HepG2 (cell line): ENCODE results near the gene ARL4D. TPM values are rescaled to one million over a fixed set of nuclear protein-coding genes. Genes with fewer than 3 reads are reported as not detected.
A peak's percentile ranks its signal among the peaks of the same experiment; 100 is the strongest.

Experiments used
- ATAC-seq: fragments of 200-7000 bp; cut with Tn5 transposase; 3 replicates; pipeline ENCODE4 v1.9.1; 2020; ENCODE audit warnings: mild to moderate bottlenecking, moderate library complexity
- BruUV-seq: library from RNA; stranded (reverse); fragments of 400-500 nt; replicated peaks from 2 replicates; lab custom pipeline; 2021; lab: Mats Ljungman, UMichigan
- CTCF ChIA-PET: fragments of 300-600 bp; formaldehyde crosslinking; extraction: SDS; loops from one replicate; lab custom pipeline; 2021; ENCODE audit warnings: low total read pairs, inconsistent platforms, low intra/inter-chr PET ratio; lab: Yijun Ruan, JAX
- POLR2A ChIA-PET: fragments of 350-600 bp; sonication (Branson Sonifier 250); formaldehyde crosslinking; loops from one replicate; lab custom pipeline; 2020; ENCODE audit warnings: antibody characterized with exemption, inconsistent platforms; lab: Yijun Ruan, JAX
- DNase-seq: peaks from one replicate; pipeline ENCODE4 v3.0.0-alpha.2; 2015; ENCODE audit warnings: low spot score
- FAIRE-seq: peaks from 3 replicates; lab custom pipeline; 2011; peaks lifted over from hg19 to GRCh38; lab: Jason Lieb, UNC
- H2AFZ ChIP-seq: one replicate; pipeline ENCODE4 v1.6.1; 2011; ENCODE audit warnings: low read length, inconsistent platforms
- H3K27ac ChIP-seq: fragments of 300-600 bp; 3 replicates; pipeline ENCODE4 v1.8.0; 2011; ENCODE audit warnings: mixed run types, mild to moderate bottlenecking, mixed read lengths, low read length, inconsistent platforms; ENCODE audit not compliant: insufficient read depth; ENCODE audit errors: extremely low read length
- H3K27me3 ChIP-seq, 2 experiments: fragments of 200-600 bp in 1 of 2; 2 replicates in 1 of 2; 3 replicates in 1 of 2; pipeline versions ENCODE4 v1.6.0 to v1.8.0; 2011; ENCODE audit warnings: low read length in 2 of 2, mild to moderate bottlenecking in 2 of 2, moderate library complexity in 2 of 2, inconsistent platforms in 1 of 2; ENCODE audit not compliant: insufficient read depth in 2 of 2, control insufficient read depth in 1 of 2
- H3K36me3 ChIP-seq, 2 experiments: fragments of 200-600 bp in 1 of 2; replicated peaks in 1 of 2; 2 replicates in 1 of 2; 3 replicates in 1 of 2; pipeline versions ENCODE4 v1.5.1 to v1.8.0; 2011; ENCODE audit warnings: low read length in 2 of 2, inconsistent platforms in 1 of 2; ENCODE audit not compliant: insufficient read depth in 2 of 2, control insufficient read depth in 1 of 2
- H3K4me1 ChIP-seq: 2 replicates; pipeline ENCODE4 v1.5.1; 2012; ENCODE audit warnings: low read length, inconsistent platforms; ENCODE audit not compliant: insufficient read depth
- H3K4me2 ChIP-seq: 2 replicates; pipeline ENCODE4 v1.6.0; 2011; ENCODE audit warnings: low read depth, low read length, inconsistent platforms
- H3K4me3 ChIP-seq, 3 experiments: fragments of 200-600 bp in 1 of 3; sonication (generic), shearing (Covaris generic) in 1 of 3; replicated peaks in 1 of 3; 2 replicates each; pipeline ENCODE4 v1.5.1; 2011 to 2016; ENCODE audit warnings: low read length in 3 of 3, inconsistent platforms in 2 of 3, low read depth in 2 of 3, mild to moderate bottlenecking in 2 of 3, control low read depth in 1 of 3, mixed read lengths in 1 of 3; ENCODE audit not compliant: insufficient read depth in 1 of 3
- H3K79me2 ChIP-seq: one replicate; pipeline ENCODE4 v1.6.1; 2011; ENCODE audit warnings: low read length, inconsistent platforms; ENCODE audit not compliant: insufficient read depth
- H3K9ac ChIP-seq: 2 replicates; pipeline ENCODE4 v1.6.0; 2011; ENCODE audit warnings: mild to moderate bottlenecking, low read depth, low read length, inconsistent platforms; ENCODE audit not compliant: insufficient read depth
- H3K9me3 ChIP-seq: 2 replicates; pipeline ENCODE4 v1.5.1; 2012; ENCODE audit warnings: mild to moderate bottlenecking, low read length
- H4K20me1 ChIP-seq: 2 replicates; pipeline ENCODE4 v1.6.0; 2011; ENCODE audit warnings: inconsistent platforms, mild to moderate bottlenecking, low read length, moderate library complexity; ENCODE audit not compliant: insufficient read depth
- EP300 ChIP-seq, 3 experiments: sonication (generic) in 1 of 3; formaldehyde crosslinking in 1 of 3; IDR thresholded peaks; 2 replicates each; pipeline versions ENCODE4 v1.5.1 to v1.6.1; 2011 to 2020; ENCODE audit warnings: low read depth in 2 of 3, low read length in 2 of 3, borderline replicate concordance in 1 of 3, improper control_type of control experiment in 1 of 3, mild to moderate bottlenecking in 1 of 3, missing genetic modification reagents in 1 of 3, moderate library complexity in 1 of 3
- HNF4A ChIP-seq: sonication (generic); formaldehyde crosslinking; IDR thresholded peaks from 2 replicates; pipeline ENCODE4 v1.4.0; 2020; ENCODE audit warnings: missing genetic modification reagents
- JUND ChIP-seq: sonication (generic); formaldehyde crosslinking; IDR thresholded peaks from 2 replicates; pipeline ENCODE4 v1.8.0; 2022; ENCODE audit warnings: mild to moderate bottlenecking, missing genetic modification reagents
- RFX5 ChIP-seq: IDR thresholded peaks from 2 replicates; pipeline ENCODE4 v1.6.1; 2011; ENCODE audit warnings: low read depth, low read length, improper control_type of control experiment
- SETDB1 ChIP-seq: sonication (generic); formaldehyde crosslinking; IDR thresholded peaks from 2 replicates; pipeline ENCODE4 v1.5.1; 2020; ENCODE audit warnings: missing genetic modification reagents, mild to moderate bottlenecking, borderline replicate concordance
- TRIM24 ChIP-seq: sonication (generic); formaldehyde crosslinking; IDR thresholded peaks from 2 replicates; pipeline ENCODE4 v1.8.0; 2022; ENCODE audit warnings: mild to moderate bottlenecking, missing genetic modification reagents
- ZMYM2 ChIP-seq: sonication (generic); formaldehyde crosslinking; IDR thresholded peaks from 2 replicates; pipeline ENCODE4 v1.8.0; 2022; ENCODE audit warnings: mild to moderate bottlenecking, missing genetic modification reagents
- ZNF280D ChIP-seq: sonication (generic); formaldehyde crosslinking; IDR thresholded peaks from 2 replicates; pipeline ENCODE4 v1.5.1; 2020; ENCODE audit warnings: mild to moderate bottlenecking, missing genetic modification reagents
- ZNF552 ChIP-seq: sonication (generic); formaldehyde crosslinking; IDR thresholded peaks from 2 replicates; pipeline ENCODE4 v1.9.0; 2022; ENCODE audit warnings: missing genetic modification reagents, mild to moderate bottlenecking, borderline replicate concordance
- ZNF562 ChIP-seq: sonication (generic); formaldehyde crosslinking; IDR thresholded peaks from 2 replicates; pipeline ENCODE4 v1.8.0; 2022; ENCODE audit warnings: missing genetic modification reagents, borderline replicate concordance
- WGBS: methylation state at CpG from one replicate; pipeline ENCODE4 v1.1.6; 2017; ENCODE audit warnings: low lambda C conversion rate; 5-methylcytosine and 5-hydroxymethylcytosine counted together
- in situ Hi-C: cut with HindIII; loops from 2 replicates; pipeline ENCODE4 v1.10.0; 2017; ENCODE audit warnings: low pct_unique_long_range_greater_than_20kb; ENCODE audit not compliant: extremely low pct_ligation_motif_present
- intact Hi-C: fragments of 100-400 bp; cut with micrococcal nuclease; formaldehyde crosslinking; loops from one replicate; pipeline ENCODE4 v1.10.0; 2022; ENCODE audit not compliant: unreplicated experiment
- polyA plus RNA-seq, 8 experiments: library from polyadenylated mRNA; depleted of rRNA in 3 of 8; stranded (reverse) in 7 of 8; unstranded in 1 of 8; fragments of >200 nt; fragmentation: Illumina TruSeq in 4 of 8; extraction: Trizol in 4 of 8; gene quantifications; 2 replicates each; pipeline versions ENCODE4 v1.2.1 to v1.2.3, GENCODE V29; 2011 to 2016; ENCODE audit warnings: low read depth in 4 of 8, missing spikeins in 1 of 8, mixed read lengths in 1 of 8; ENCODE audit not compliant: insufficient read depth in 1 of 8
- total RNA-seq, 5 experiments: library from RNA; depleted of rRNA; stranded (reverse); fragments of >200 nt; fragmentation: Illumina TruSeq; extraction: Trizol; gene quantifications; 2 replicates each; pipeline ENCODE4 v1.2.3, GENCODE V29; 2016; ENCODE audit warnings: low read depth in 1 of 5
- TF ChIP-seq, protein P1 (sequence below): sonication (generic); formaldehyde crosslinking; IDR thresholded peaks from 2 replicates; pipeline ENCODE4 v1.5.0; 2020; ENCODE audit warnings: missing genetic modification reagents, mild to moderate bottlenecking, borderline replicate concordance

ARL4D gene
- total and polyA plus RNA-seq, 2 of the 13 experiments (the other 11 are each of a cell fraction or from before 2014, with no cell fraction given), result 9.0 to 25.9 TPM

- no peak overlapping the region for H3K4me2 ChIP-seq
- H4K20me1 ChIP-seq, result no peaks in the 10 kb centered on the region
- in situ Hi-C loops (no loop called here), intact Hi-C loops (no loop called here)
- no peak for ATAC-seq
- TF ChIP-seq TRIM24 (peak; percentile 33; the same call in 1 of the 2 replicates), RFX5 (no peak), ZNF280D (CRISPR knock-in tag) (peak; percentile 99), EP300 (IDR thresholded peaks at IDR 0.05; ENCODE audit: low read depth in 2 of 2, low read length in 2 of 2) (no peak), EP300 (CRISPR knock-in tag; IDR thresholded peaks at IDR 0.05; ENCODE audit: borderline replicate concordance) (no peak), SETDB1 (CRISPR knock-in tag) (peak; percentile 93), HNF4A (no peak), JUND (no peak), ZNF562 (CRISPR knock-in tag) (peak; percentile 99), ZNF552 (CRISPR knock-in tag) (0 out of 2 replicates have a peak, but pooled peaks have one; percentile 64), ZMYM2 (CRISPR knock-in tag) (peak; percentile 54; the same call in 1 of the 2 replicates)
- TF ChIP-seq, protein P1, sequence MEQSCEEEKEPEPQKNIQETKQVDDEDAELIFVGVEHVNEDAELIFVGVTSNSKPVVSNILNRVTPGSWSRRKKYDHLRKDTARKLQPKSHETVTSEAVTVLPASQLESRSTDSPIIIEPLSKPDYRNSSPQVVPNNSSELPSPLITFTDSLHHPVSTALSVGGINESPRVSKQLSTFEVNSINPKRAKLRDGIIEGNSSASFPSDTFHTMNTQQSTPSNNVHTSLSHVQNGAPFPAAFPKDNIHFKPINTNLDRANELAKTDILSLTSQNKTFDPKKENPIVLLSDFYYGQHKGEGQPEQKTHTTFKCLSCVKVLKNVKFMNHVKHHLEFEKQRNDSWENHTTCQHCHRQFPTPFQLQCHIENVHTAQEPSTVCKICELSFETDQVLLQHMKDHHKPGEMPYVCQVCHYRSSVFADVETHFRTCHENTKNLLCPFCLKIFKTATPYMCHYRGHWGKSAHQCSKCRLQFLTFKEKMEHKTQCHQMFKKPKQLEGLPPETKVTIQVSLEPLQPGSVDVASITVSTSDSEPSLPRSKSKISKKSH (CRISPR knock-in tag), result peak; percentile 96
- H3K4me1 ChIP-seq, result peaks cover 60% of the 10 kb centered on the region
- no peak overlapping the region for H2AFZ ChIP-seq
- H3K9ac ChIP-seq, result no peak overlapping the region
- peaks cover 21% of the 10 kb centered on the region for H3K9me3 ChIP-seq
- ChIA-PET CTCF (no interaction called here), POLR2A (interaction anchor here (1.9 to 5.8 kb wide), 4 partner anchors 8 to 19 kb away, joined by 8 to 45 read pairs (median 10); partner anchors contain the start of gene ARL4D)
- no peak for DNase-seq
- H3K27me3 ChIP-seq, result no peaks in the 10 kb centered on the region
- WGBS, result 46% methylated on average over 5 of the region's 5 CpGs
- no peaks in the 10 kb centered on the region for H3K79me2 ChIP-seq
- no TSS peak for BruUV-seq
- no peak for FAIRE-seq
- H3K27ac ChIP-seq, result no peak overlapping the region
- no peaks in the 10 kb centered on the region for H3K36me3 ChIP-seq
- H3K4me3 ChIP-seq, result no peak overlapping the region
Observed at GRCh38 chr17:43380307-43380706, 18.5 kb upstream of the ARL4D start.
